ENCODE data around the gene SEMA4D. TPM values are rescaled to one million over a fixed set of nuclear protein-coding genes. Genes with fewer than 3 reads are reported as not detected.

The SEMA4D gene
- total and polyA plus RNA-seq, 10 donors, result 23.0 to 193 (median 157) TPM

GRCh38 chr9:89543621-89544278 is 45.8 kb upstream of the SEMA4D start:
- WGBS, 5 donors, result 85 to 95% (median 91%) methylated on average over 14 of the region's 14 CpGs
- Histone ChIP-seq H3K36me3 (no peaks in the 10 kb centered on the region), H3K9me3 (peaks cover 0 to 27% (median 24%) of the 10 kb centered on the region in 8 donors), H3K27me3 (replicated peaks in 1 of 7) (no peaks in the 10 kb centered on the region), H3K4me3 (no peak overlapping the region), H3K4me1 (peaks cover 0 to 52% (median 24%) of the 10 kb centered on the region in 6 donors), H3K27ac (no peak overlapping the region)
- DNase-seq, result no peak
- TF ChIP-seq POLR2A (IDR thresholded peaks at IDR 0.05) (no peak), CTCF (IDR thresholded peaks at IDR 0.05 in 8 of 11, conservative IDR thresholded peaks at IDR 0.05 in 3 of 11) (no peak), POLR2AphosphoS5 (IDR thresholded peaks at IDR 0.05) (no peak)
- intact Hi-C loops (cut with DNase I; ENCODE audit: low total_unique reads), result loop anchor here (10.0 kb wide), 1 partner anchor 59 kb away; no protein-coding TSS in a partner anchor

DNA sequence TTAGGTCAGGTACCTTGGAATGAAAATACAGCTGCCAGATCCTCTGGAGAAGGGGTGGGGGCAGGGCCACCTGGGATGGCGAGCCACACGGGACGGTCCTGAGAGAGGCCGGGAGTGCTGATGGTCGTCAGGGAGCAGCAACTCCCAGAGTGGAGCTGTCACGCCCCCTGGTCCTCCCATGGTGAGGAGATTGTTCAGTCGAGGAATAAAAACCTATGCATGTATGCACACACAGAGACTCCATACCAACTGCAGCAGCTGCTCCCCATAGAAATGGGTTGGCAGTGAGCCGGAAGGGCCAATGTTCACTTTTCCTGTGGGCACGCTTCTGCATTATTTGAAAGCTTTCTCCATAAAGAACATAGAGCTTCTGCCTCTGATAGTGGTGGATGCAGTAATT is 45.2 kb upstream of the SEMA4D start:
- peaks cover 0 to 27% (median 24%) of the 10 kb centered on the region in 8 donors for H3K9me3 ChIP-seq
- H3K4me1 ChIP-seq, result peaks cover 0 to 52% (median 21%) of the 10 kb centered on the region in 6 donors
- no peak for DNase-seq
- peak overlapping the region in 1 of 8 donors; percentile 43 for H3K27ac ChIP-seq
- TF ChIP-seq CTCF (IDR thresholded peaks at IDR 0.05 in 8 of 11, conservative IDR thresholded peaks at IDR 0.05 in 3 of 11), result no peak
- no peak for TF ChIP-seq POLR2AphosphoS5 (IDR thresholded peaks at IDR 0.05)
- no peak for TF ChIP-seq POLR2A (IDR thresholded peaks at IDR 0.05)
- intact Hi-C loops (cut with DNase I; ENCODE audit: low total_unique reads), result loop anchor here (10.0 kb wide), 1 partner anchor 58 kb away; no protein-coding TSS in a partner anchor
- no peaks in the 10 kb centered on the region for H3K27me3 ChIP-seq (replicated peaks in 1 of 7)
- no peak overlapping the region for H3K4me3 ChIP-seq
- no peaks in the 10 kb centered on the region for H3K36me3 ChIP-seq
- WGBS, 5 donors, result 77 to 88% (median 80%) methylated on average over 9 of the region's 9 CpGs

- no peak overlapping the region for H3K4me3 ChIP-seq
- DNase-seq, result peak; percentile 83
- H3K27ac ChIP-seq, result peak overlapping the region in 2 of 8 donors; percentile 9 to 43
- H3K9me3 ChIP-seq, result peaks cover 0 to 27% (median 24%) of the 10 kb centered on the region in 8 donors
- H3K27me3 ChIP-seq (replicated peaks in 1 of 7), result no peaks in the 10 kb centered on the region
- H3K4me1 ChIP-seq, result peaks cover 0 to 54% (median 27%) of the 10 kb centered on the region in 6 donors
- no peaks in the 10 kb centered on the region for H3K36me3 ChIP-seq
- TF ChIP-seq POLR2AphosphoS5 (IDR thresholded peaks at IDR 0.05) (peak in 2 of 3 donors; percentile 21 to 35), POLR2A (IDR thresholded peaks at IDR 0.05) (no peak), CTCF (IDR thresholded peaks at IDR 0.05 in 8 of 11, conservative IDR thresholded peaks at IDR 0.05 in 3 of 11) (no peak)
- intact Hi-C loops (cut with DNase I; ENCODE audit: low total_unique reads), result loop anchor here (10.0 kb wide), 1 partner anchor 58 kb away; no protein-coding TSS in a partner anchor
- 57 to 88% (median 67%) methylated on average over 11 of the region's 11 CpGs for WGBS, 5 donors
These were observed 44.6 kb upstream of the SEMA4D start for GRCh38 chr9:89542401-89543021.

- H3K9me3 ChIP-seq, result peaks cover 0 to 21% (median 19%) of the 10 kb centered on the region in 8 donors
- H3K36me3 ChIP-seq, result no peaks in the 10 kb centered on the region
- no peaks in the 10 kb centered on the region for H3K27me3 ChIP-seq (replicated peaks in 1 of 7)
- H3K27ac ChIP-seq, result peak overlapping the region in 1 of 8 donors; percentile 43
- DNase-seq, result no peak
- H3K4me3 ChIP-seq, result no peak overlapping the region
- peaks cover 2 to 61% (median 34%) of the 10 kb centered on the region in 6 donors for H3K4me1 ChIP-seq
- TF ChIP-seq POLR2AphosphoS5 (IDR thresholded peaks at IDR 0.05) (peak in 1 of 3 donors; percentile 27), CTCF (IDR thresholded peaks at IDR 0.05 in 8 of 11, conservative IDR thresholded peaks at IDR 0.05 in 3 of 11) (peak in 1 of 11 experiments; percentile 11), POLR2A (IDR thresholded peaks at IDR 0.05) (no peak)
- intact Hi-C loops (cut with DNase I; ENCODE audit: low total_unique reads), result loop anchor here (10.0 kb wide), 1 partner anchor 57 kb away; no protein-coding TSS in a partner anchor
- 69 to 76% (median 75%) methylated on average over 3 of the region's 3 CpGs for WGBS, 5 donors
These were observed 43.9 kb upstream of the SEMA4D start for GRCh38 chr9:89541798-89542197.

Measured in spleen (tissue), 11 donors.